KMS-11 (cell line): ENCODE measurements around the gene RASGRF2.

ENCODE experiments used
- H2AFZ ChIP-seq: fragments of 200-600 bp; sonication (generic); 2 replicates; pipeline ENCODE4 v1.6.1; 2016; ENCODE audit warnings: antibody characterized with exemption, mixed run types, low read depth
- H3K27ac ChIP-seq: fragments of 200-600 bp; sonication (generic); 2 replicates; pipeline ENCODE4 v1.6.1; 2016; ENCODE audit warnings: mild to moderate bottlenecking, mixed run types
- H3K27me3 ChIP-seq: fragments of 200-600 bp; sonication (generic); 2 replicates; pipeline ENCODE4 v1.6.1; 2017; ENCODE audit warnings: mild to moderate bottlenecking, low read depth, mixed run types, moderate library complexity; ENCODE audit not compliant: insufficient read depth
- H3K36me3 ChIP-seq: fragments of 200-600 bp; sonication (generic); 2 replicates; pipeline ENCODE4 v1.6.1; 2017; ENCODE audit warnings: mild to moderate bottlenecking, mixed run types; ENCODE audit not compliant: insufficient read depth
- H3K4me1 ChIP-seq: fragments of 200-600 bp; sonication (generic); 2 replicates; pipeline ENCODE4 v1.6.1; 2016; ENCODE audit warnings: mild to moderate bottlenecking, low read depth, mixed run types; ENCODE audit not compliant: poor library complexity, severe bottlenecking
- H3K4me2 ChIP-seq: fragments of 200-600 bp; sonication (generic); 2 replicates; pipeline ENCODE4 v1.7.0; 2016; ENCODE audit warnings: mild to moderate bottlenecking, mixed run types
- H3K4me3 ChIP-seq: fragments of 200-600 bp; sonication (generic); IDR thresholded peaks from 2 replicates; pipeline ENCODE4 v1.6.1; 2017; ENCODE audit warnings: low read depth, low read length, mixed read lengths; ENCODE audit not compliant: insufficient read depth
- H3K79me2 ChIP-seq: fragments of 200-600 bp; sonication (generic); 2 replicates; pipeline ENCODE4 v1.6.1; 2016; ENCODE audit warnings: low read depth, mixed run types; ENCODE audit not compliant: insufficient read depth
- H3K9ac ChIP-seq: fragments of 200-600 bp; sonication (generic); 2 replicates; pipeline ENCODE4 v1.6.1; 2016; ENCODE audit warnings: mild to moderate bottlenecking, mixed run types
- H4K20me1 ChIP-seq: fragments of 200-600 bp; sonication (generic); 2 replicates; pipeline ENCODE4 v1.6.1; 2016; ENCODE audit warnings: mild to moderate bottlenecking, mixed run types; ENCODE audit not compliant: insufficient read depth
- CTCF ChIP-seq: fragments of 200-600 bp; sonication (generic); conservative IDR thresholded peaks from 2 replicates; pipeline ENCODE4 v1.6.1; 2017; ENCODE audit warnings: low read depth, mild to moderate bottlenecking, antibody characterized with exemption, low read length, moderate library complexity, mixed read lengths

Gene RASGRF2

GRCh38 chr5:81195335-81195929 lies 235.3 kb downstream of the RASGRF2 start:
- Histone ChIP-seq H3K79me2 (no peaks in the 10 kb centered on the region), H4K20me1 (no peaks in the 10 kb centered on the region), H3K27me3 (no peaks in the 10 kb centered on the region), H3K27ac (no peak overlapping the region), H3K4me1 (no peaks in the 10 kb centered on the region), H3K36me3 (no peaks in the 10 kb centered on the region), H2AFZ (0 out of 2 replicates have a peak overlapping the region, but pooled peaks have one; percentile 31), H3K9ac (no peak overlapping the region), H3K4me3 (no peak overlapping the region), H3K4me2 (no peak overlapping the region)
- peak; percentile 71; the same call in 1 of the 2 replicates for TF ChIP-seq CTCF

- Histone ChIP-seq H3K4me3 (no peak overlapping the region), H3K9ac (no peak overlapping the region), H2AFZ (no peak overlapping the region), H3K27me3 (no peaks in the 10 kb centered on the region), H4K20me1 (no peaks in the 10 kb centered on the region), H3K4me2 (no peak overlapping the region), H3K27ac (no peak overlapping the region), H3K4me1 (no peaks in the 10 kb centered on the region), H3K79me2 (no peaks in the 10 kb centered on the region), H3K36me3 (no peaks in the 10 kb centered on the region)
- TF ChIP-seq CTCF, result no peak
Observed at GRCh38 chr5:81202655-81203054, 242.5 kb downstream of the RASGRF2 start.

DNA sequence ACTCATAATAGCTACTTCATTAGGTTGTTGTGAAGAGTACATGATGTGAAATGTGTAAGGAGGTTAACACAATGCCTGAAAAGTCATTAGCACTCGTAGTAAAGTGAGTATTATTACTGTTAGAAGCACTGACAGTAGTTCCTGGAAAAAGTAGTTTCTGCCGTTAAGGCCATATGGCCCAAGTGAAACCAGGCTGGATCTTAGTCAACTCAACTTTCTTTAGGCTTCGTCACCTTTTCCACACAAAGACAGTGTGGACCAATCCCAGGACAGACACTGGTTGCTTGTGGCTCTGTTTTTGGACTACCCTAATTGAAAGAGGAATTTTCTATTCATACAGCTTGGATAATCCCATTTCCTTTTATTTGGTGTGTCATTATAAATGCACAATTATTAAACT lies 243.6 kb downstream of the RASGRF2 start:
- Histone ChIP-seq H3K4me3 (no peak overlapping the region), H3K9ac (no peak overlapping the region), H3K4me1 (no peaks in the 10 kb centered on the region), H3K36me3 (no peaks in the 10 kb centered on the region), H3K27ac (no peak overlapping the region), H4K20me1 (no peaks in the 10 kb centered on the region), H3K79me2 (no peaks in the 10 kb centered on the region), H3K27me3 (no peaks in the 10 kb centered on the region), H2AFZ (no peak overlapping the region), H3K4me2 (no peak overlapping the region)
- TF ChIP-seq CTCF, result no peak

DNA sequence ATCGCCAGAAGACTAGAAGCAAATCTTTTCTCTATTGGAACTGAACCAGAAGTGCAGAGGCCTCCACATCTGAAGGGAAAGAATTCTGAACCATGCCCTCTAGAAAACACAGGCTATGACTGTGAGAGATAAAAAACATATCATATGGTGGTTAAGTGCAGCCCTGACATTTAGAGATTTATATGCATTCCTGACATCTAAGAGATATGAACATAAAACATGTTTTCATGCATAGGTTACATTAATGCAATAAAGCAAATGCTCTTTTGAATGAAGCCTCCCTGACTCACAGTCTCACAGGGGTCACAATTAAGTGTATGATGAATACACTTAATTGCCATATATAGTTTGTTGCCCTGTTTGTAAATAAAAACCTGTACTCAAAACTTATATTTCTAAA lies 244.0 kb downstream of the RASGRF2 start:
- Histone ChIP-seq H4K20me1 (no peaks in the 10 kb centered on the region), H3K79me2 (no peaks in the 10 kb centered on the region), H3K4me3 (no peak overlapping the region), H2AFZ (no peak overlapping the region), H3K4me1 (no peaks in the 10 kb centered on the region), H3K27me3 (no peaks in the 10 kb centered on the region), H3K4me2 (no peak overlapping the region), H3K27ac (no peak overlapping the region), H3K36me3 (no peaks in the 10 kb centered on the region), H3K9ac (no peak overlapping the region)
- TF ChIP-seq CTCF, result no peak
